ENCODE results near the gene PNKD. TPM values are rescaled to one million over a fixed set of nuclear protein-coding genes. Genes with fewer than 3 reads are reported as not detected.

PNKD gene
- total RNA-seq, 4 donors from 2014 or later: 26.1 to 50.4 (median 46.7) TPM

DNA sequence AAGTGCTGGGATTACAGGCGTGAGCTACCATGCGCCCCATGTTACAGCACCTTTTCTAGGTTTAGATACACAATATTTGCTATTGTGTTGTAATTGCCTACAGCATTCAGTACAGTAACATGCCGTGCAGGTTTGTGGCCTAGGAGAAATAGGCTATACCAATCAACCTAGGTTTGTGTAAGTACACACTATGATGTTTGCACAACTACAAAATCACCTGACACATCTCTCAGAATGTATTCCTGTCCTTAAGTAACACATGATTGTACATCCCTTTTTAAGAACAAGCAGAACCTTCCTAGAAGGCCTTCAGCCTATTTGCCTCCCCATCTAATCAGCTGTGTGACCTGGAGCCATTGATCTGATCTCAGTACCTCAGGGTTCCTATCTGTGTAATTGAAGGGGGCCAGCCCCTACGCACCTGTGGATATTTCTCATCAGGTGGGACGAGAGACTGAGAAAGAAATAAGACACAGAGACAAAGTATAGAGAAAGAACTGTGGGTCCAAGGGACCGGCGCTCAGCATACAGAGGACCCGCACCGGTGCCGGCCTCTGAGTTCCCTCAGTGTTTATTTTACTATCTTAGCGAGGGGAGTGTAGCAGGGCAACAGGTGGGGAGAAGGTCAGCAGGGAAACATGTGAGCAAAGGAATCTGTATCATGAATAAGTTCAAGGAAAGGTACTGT is 40.7 kb downstream of the PNKD start:
- TF ChIP-seq CTCF (IDR thresholded peaks at IDR 0.05; ENCODE audit: low read depth): no peak

GRCh38 chr2:218312267-218312756 is 42.0 kb downstream of the PNKD start:
- TF ChIP-seq CTCF (IDR thresholded peaks at IDR 0.05; ENCODE audit: low read depth): no peak

DNA sequence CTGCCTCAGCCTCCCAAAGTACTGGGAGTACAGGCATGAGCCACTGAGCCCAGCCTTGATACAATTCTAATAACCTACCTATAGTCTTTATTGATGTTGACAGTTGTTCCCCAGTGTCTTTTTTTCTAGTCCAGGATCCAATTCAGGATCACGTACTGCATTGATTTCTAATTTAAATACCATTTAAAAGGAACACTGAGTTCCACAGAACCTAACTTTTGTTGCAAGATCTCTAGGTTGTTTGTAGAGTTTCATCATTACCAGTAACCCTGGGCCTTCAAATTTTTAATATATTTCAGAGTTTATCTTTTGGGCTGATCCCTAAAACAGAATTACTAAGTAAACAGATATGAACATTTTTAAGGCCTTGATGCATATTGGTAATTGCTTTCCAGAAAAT is 43.0 kb downstream of the PNKD start:
- no peak for TF ChIP-seq CTCF (IDR thresholded peaks at IDR 0.05; ENCODE audit: low read depth)

GRCh38 chr2:218315397-218315796 is 45.1 kb downstream of the PNKD start:
- TF ChIP-seq CTCF (IDR thresholded peaks at IDR 0.05; ENCODE audit: low read depth): no peak

- TF ChIP-seq CTCF (IDR thresholded peaks at IDR 0.05; ENCODE audit: low read depth): no peak
Observed at GRCh38 chr2:218317303-218317630, 46.9 kb downstream of the PNKD start.

- TF ChIP-seq CTCF (IDR thresholded peaks at IDR 0.05; ENCODE audit: low read depth): no peak
Observed at GRCh38 chr2:218317835-218318234, 47.5 kb downstream of the PNKD start.

GRCh38 chr2:218318241-218318640 is 47.9 kb downstream of the PNKD start:
- TF ChIP-seq CTCF (IDR thresholded peaks at IDR 0.05; ENCODE audit: low read depth): no peak

All from subcutaneous adipose tissue (tissue), 4 donors.